Dendritic cell treated with granulocyte-macrophage colony-stimulating factor and Interleukin-4, amounts not matched to agents 40 ng/mL and 50 ng/mL, for 4 days (primary cell): ENCODE measurements around the gene HAUS8.
"Not testable (repeated sequence)": the region's sequence is repeated elsewhere in the genome, so short reads cannot be mapped to it uniquely, and the experiment has no call there.

Source experiments
- H3K27ac Mint-ChIP-seq: one replicate; pipeline ENCODE4 v1.8.0; 2022; ENCODE audit warnings: mild to moderate bottlenecking, mixed read lengths
- H3K27me3 Mint-ChIP-seq: one replicate; pipeline ENCODE4 v1.8.0; 2022; ENCODE audit warnings: mild to moderate bottlenecking, mixed read lengths
- H3K36me3 Mint-ChIP-seq: one replicate; pipeline ENCODE4 v1.8.0; 2022; ENCODE audit warnings: low read depth, mixed read lengths
- H3K4me1 Mint-ChIP-seq: one replicate; pipeline ENCODE4 v1.8.0; 2022; ENCODE audit warnings: low read depth, mixed read lengths
- H3K4me3 Mint-ChIP-seq: one replicate; pipeline ENCODE4 v1.8.0; 2022; ENCODE audit warnings: mild to moderate bottlenecking, moderate library complexity, mixed read lengths
- H3K9me3 Mint-ChIP-seq: one replicate; pipeline ENCODE4 v1.8.0; 2022; ENCODE audit warnings: mixed read lengths
- intact Hi-C: fragments of 100-400 bp; cut with micrococcal nuclease; formaldehyde crosslinking; loops from one replicate; pipeline ENCODE4 v1.15.0; 2022

HAUS8 gene

DNA sequence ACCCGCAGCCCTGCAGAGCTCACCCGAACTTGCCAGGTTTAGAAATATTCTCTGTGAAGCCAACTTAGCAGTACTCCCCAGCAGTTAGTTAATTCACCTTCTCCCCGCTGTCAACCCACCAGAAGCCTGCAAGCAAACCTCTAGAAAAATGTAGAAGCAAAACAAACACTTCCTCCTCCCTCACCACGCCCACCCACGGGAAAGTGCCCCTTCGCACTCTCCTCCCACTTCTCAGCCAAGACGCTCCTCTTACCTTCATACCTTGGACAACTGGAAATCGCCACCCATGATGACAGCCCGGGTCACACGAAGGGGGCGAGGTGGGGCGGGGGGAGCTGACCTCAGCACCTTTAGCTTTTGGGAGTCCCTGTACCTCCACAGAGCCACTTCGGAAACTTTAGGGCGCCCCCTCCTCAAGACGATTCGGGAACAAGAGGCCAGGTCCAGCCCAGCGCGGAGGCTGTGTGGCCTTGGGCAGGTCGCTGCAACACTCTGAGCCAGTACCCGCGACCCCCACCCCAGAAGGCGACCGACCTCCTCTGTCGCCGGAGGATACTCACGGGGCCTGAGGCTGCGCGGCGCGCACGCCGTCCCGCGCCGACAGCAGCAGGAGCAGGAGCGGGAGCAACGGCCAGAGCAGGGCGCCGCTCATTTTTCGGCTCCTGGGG lies 49.1 kb downstream of the HAUS8 start:
- peaks cover 56% of the 10 kb centered on the region for H3K27me3 Mint-ChIP-seq
- peaks cover 58% of the 10 kb centered on the region for H3K4me1 Mint-ChIP-seq
- peak overlapping the region; percentile 30 for H3K27ac Mint-ChIP-seq
- peaks cover 18% of the 10 kb centered on the region for H3K9me3 Mint-ChIP-seq
- intact Hi-C loops: no loop called here
- H3K36me3 Mint-ChIP-seq: no peaks in the 10 kb centered on the region
- peak overlapping the region; percentile 71 for H3K4me3 Mint-ChIP-seq

DNA sequence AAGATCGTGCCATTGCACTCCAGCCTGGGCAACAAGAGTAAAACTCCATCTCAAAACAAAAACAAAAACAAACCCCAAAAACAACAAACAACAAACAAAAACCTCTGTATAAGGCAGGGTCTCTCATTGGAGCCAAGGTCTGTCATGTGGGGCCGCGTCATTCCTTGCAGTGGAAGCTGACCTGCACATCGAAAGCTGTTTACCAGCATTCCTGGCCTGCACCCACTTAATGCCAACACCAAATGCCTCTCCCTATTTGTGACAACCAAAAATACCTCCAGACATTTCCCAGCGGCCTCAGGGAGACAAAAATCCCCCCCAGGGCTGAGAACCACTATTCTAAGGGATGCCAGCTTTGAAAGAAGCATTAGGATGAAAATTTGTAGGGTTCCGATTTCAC lies 49.9 kb downstream of the HAUS8 start:
- H3K9me3 Mint-ChIP-seq: peaks cover 26% of the 10 kb centered on the region
- H3K27me3 Mint-ChIP-seq: peaks cover 49% of the 10 kb centered on the region
- H3K36me3 Mint-ChIP-seq: no peaks in the 10 kb centered on the region
- no peak overlapping the region for H3K4me3 Mint-ChIP-seq
- peak overlapping the region; percentile 30 for H3K27ac Mint-ChIP-seq
- H3K4me1 Mint-ChIP-seq: peaks cover 65% of the 10 kb centered on the region
- intact Hi-C loops: no loop called here

DNA sequence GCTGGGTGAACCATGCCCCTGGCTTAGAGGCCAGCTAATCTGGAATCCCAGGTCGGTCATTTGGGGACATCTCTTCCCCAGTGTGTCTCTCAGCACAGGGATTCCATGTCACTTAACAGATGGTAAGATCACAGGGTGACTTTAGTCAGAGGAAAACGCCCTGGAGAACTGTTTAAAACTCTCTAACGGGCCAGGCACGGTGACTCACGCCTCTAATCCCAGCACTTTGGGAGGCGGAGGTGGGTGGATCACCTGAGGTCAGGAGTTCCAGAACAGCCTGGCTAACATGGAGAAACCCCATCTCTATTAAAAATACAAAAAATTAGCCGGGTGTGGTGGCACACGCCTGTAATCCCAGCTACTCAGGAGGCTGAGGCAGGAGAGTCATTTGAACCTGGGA lies 50.3 kb downstream of the HAUS8 start:
- Mint-ChIP-seq H3K4me1 (peaks cover 67% of the 10 kb centered on the region), H3K9me3 (peaks cover 26% of the 10 kb centered on the region), H3K27me3 (peaks cover 48% of the 10 kb centered on the region)
- H3K27ac Mint-ChIP-seq, H3K36me3 Mint-ChIP-seq, H3K4me3 Mint-ChIP-seq, intact Hi-C loops: not testable (repeated sequence)

- H3K27me3 Mint-ChIP-seq: peaks cover 36% of the 10 kb centered on the region
- no peaks in the 10 kb centered on the region for H3K36me3 Mint-ChIP-seq
- no peak overlapping the region for H3K27ac Mint-ChIP-seq
- intact Hi-C loops: no loop called here
- no peak overlapping the region for H3K4me3 Mint-ChIP-seq
- H3K9me3 Mint-ChIP-seq: peaks cover 26% of the 10 kb centered on the region
- peaks cover 64% of the 10 kb centered on the region for H3K4me1 Mint-ChIP-seq
Measured at GRCh38 chr19:17023805-17024204, 51.4 kb downstream of the HAUS8 start.

- Mint-ChIP-seq H3K9me3 (peaks cover 26% of the 10 kb centered on the region), H3K27ac (peak overlapping the region; percentile 81), H3K4me1 (peaks cover 54% of the 10 kb centered on the region), H3K36me3 (no peaks in the 10 kb centered on the region), H3K27me3 (peaks cover 27% of the 10 kb centered on the region), H3K4me3 (no peak overlapping the region)
- intact Hi-C loops: no loop called here
Measured at GRCh38 chr19:17022738-17023137, 52.5 kb downstream of the HAUS8 start.

- peaks cover 49% of the 10 kb centered on the region for H3K4me1 Mint-ChIP-seq
- intact Hi-C loops: no loop called here
- H3K27ac Mint-ChIP-seq: peak overlapping the region; percentile 81
- no peaks in the 10 kb centered on the region for H3K36me3 Mint-ChIP-seq
- H3K27me3 Mint-ChIP-seq: peaks cover 21% of the 10 kb centered on the region
- peaks cover 26% of the 10 kb centered on the region for H3K9me3 Mint-ChIP-seq
- H3K4me3 Mint-ChIP-seq: peak overlapping the region; percentile 6
Measured at GRCh38 chr19:17021793-17022590, 53.3 kb downstream of the HAUS8 start.

DNA sequence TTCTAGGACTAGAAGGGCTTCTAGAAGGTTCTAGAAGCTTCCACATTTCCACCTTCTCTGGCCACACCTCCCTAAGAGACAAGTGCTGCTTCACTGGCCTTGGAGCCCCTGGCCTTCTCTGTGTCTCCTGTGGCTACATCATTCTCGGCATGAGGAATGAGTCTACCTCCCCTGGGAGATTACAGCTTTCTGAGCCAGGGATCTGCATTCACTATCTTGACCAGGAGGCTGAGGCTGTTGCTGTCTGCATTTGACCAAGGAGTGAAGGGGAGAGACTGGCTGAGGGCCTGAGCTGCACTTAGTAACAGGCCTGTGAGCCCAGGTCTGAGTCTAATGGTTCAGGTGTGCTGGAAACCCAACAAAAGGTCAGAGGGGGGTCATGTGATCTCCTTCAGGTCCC lies 53.9 kb downstream of the HAUS8 start:
- Mint-ChIP-seq H3K27me3 (peaks cover 24% of the 10 kb centered on the region), H3K9me3 (peaks cover 26% of the 10 kb centered on the region), H3K4me3 (no peak overlapping the region), H3K36me3 (no peaks in the 10 kb centered on the region), H3K27ac (peak overlapping the region; percentile 81), H3K4me1 (peaks cover 48% of the 10 kb centered on the region)
- intact Hi-C loops: no loop called here

DNA sequence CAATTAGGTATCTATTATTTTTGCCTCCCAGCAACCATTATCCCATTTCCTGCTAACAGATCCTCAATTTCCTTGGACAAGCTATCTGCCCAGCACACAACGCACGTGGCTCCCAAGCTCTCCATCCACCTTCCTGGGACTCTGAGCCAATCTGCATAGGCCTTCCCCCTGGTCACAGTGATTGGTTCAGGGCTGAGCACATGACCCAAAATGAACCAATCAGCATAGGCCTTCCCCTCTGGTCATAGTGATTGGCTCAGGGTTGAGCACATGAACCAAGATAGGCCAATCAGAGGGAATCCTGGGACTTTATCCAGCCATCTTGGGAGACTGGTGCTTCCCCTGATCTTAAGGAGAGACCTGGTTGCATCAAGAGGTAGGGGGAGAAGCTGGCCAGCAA lies 54.4 kb downstream of the HAUS8 start:
- no peak overlapping the region for H3K27ac Mint-ChIP-seq
- H3K27me3 Mint-ChIP-seq: peaks cover 24% of the 10 kb centered on the region
- intact Hi-C loops: no loop called here
- H3K4me3 Mint-ChIP-seq: no peak overlapping the region
- no peaks in the 10 kb centered on the region for H3K36me3 Mint-ChIP-seq
- peaks cover 43% of the 10 kb centered on the region for H3K4me1 Mint-ChIP-seq
- peaks cover 26% of the 10 kb centered on the region for H3K9me3 Mint-ChIP-seq

- no peaks in the 10 kb centered on the region for H3K36me3 Mint-ChIP-seq
- peaks cover 39% of the 10 kb centered on the region for H3K4me1 Mint-ChIP-seq
- peaks cover 26% of the 10 kb centered on the region for H3K9me3 Mint-ChIP-seq
- no peak overlapping the region for H3K27ac Mint-ChIP-seq
- H3K4me3 Mint-ChIP-seq: no peak overlapping the region
- peaks cover 24% of the 10 kb centered on the region for H3K27me3 Mint-ChIP-seq
- intact Hi-C loops: no loop called here
Measured at GRCh38 chr19:17020385-17020784, 54.9 kb downstream of the HAUS8 start.

- H3K36me3 Mint-ChIP-seq, H3K27ac Mint-ChIP-seq, H3K9me3 Mint-ChIP-seq, H3K4me3 Mint-ChIP-seq, intact Hi-C loops: not testable (repeated sequence)
- peaks cover 19% of the 10 kb centered on the region for H3K4me1 Mint-ChIP-seq
- H3K27me3 Mint-ChIP-seq: peaks cover 30% of the 10 kb centered on the region
Measured at GRCh38 chr19:17014212-17014861, 60.9 kb downstream of the HAUS8 start.

DNA sequence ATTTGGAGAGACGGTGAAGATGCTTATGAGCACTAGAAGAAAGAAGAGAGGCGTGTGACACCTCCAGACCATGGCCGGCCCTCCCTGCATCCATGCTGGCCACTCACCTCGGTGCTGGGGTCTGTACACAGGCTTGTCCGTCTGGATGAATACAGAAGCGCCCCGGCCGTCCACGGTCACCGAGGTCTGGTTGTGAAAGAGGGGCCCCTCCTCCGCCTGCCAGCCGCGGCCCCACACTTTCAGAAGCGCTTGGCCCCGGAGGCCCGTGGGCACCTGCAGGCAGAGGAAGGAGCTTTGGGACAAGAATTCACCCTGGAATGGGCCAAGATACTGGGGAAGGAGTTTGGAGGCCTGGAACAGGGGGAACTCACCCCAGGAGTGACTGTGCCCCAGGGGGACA lies 63.8 kb downstream of the HAUS8 start:
- Mint-ChIP-seq H3K27ac (no peak overlapping the region), H3K4me1 (peaks cover 36% of the 10 kb centered on the region), H3K9me3 (no peaks in the 10 kb centered on the region), H3K36me3 (no peaks in the 10 kb centered on the region), H3K27me3 (peaks cover 28% of the 10 kb centered on the region), H3K4me3 (no peak overlapping the region)
- intact Hi-C loops: no loop called here

DNA sequence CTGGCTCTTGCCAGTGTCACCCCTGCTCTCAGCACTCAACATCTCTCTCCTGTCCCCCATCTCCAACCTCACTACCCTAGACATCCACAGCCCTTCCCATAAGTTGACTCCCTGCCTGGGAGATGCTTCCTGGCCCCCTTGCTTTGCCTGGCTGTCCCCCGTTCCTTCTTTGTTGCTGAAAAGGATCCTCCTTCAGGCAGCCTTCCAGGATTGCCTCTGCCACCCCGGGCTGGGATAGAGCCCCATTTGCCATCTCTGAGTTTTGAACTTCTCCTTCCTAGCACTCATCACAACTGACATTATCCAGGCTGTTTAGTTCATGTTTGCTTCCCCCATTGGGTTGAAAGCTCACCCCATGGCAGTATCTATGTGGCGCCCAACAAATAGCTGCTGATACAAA lies 68.7 kb downstream of the HAUS8 start:
- peaks cover 28% of the 10 kb centered on the region for H3K27me3 Mint-ChIP-seq
- intact Hi-C loops: no loop called here
- no peak overlapping the region for H3K4me3 Mint-ChIP-seq
- no peak overlapping the region for H3K27ac Mint-ChIP-seq
- no peaks in the 10 kb centered on the region for H3K9me3 Mint-ChIP-seq
- peaks cover 36% of the 10 kb centered on the region for H3K4me1 Mint-ChIP-seq
- no peaks in the 10 kb centered on the region for H3K36me3 Mint-ChIP-seq

GRCh38 chr19:17005000-17005399 lies 70.3 kb downstream of the HAUS8 start:
- no peak overlapping the region for H3K4me3 Mint-ChIP-seq
- peaks cover 31% of the 10 kb centered on the region for H3K27me3 Mint-ChIP-seq
- no peaks in the 10 kb centered on the region for H3K36me3 Mint-ChIP-seq
- no peaks in the 10 kb centered on the region for H3K9me3 Mint-ChIP-seq
- H3K4me1 Mint-ChIP-seq: peaks cover 37% of the 10 kb centered on the region
- H3K27ac Mint-ChIP-seq: no peak overlapping the region
- intact Hi-C loops: no loop called here

- Mint-ChIP-seq H3K27ac (no peak overlapping the region), H3K9me3 (no peaks in the 10 kb centered on the region), H3K4me1 (peaks cover 31% of the 10 kb centered on the region), H3K36me3 (no peaks in the 10 kb centered on the region), H3K4me3 (no peak overlapping the region), H3K27me3 (peaks cover 32% of the 10 kb centered on the region)
- intact Hi-C loops: no loop called here
Measured at GRCh38 chr19:17004386-17004785, 70.9 kb downstream of the HAUS8 start.
